AG04450 (cell line): ENCODE data around the gene SLC25A23. TPM values are rescaled to one million over a fixed set of nuclear protein-coding genes. Genes with fewer than 3 reads are reported as not detected.

Experiments
- CTCF ChIA-PET: fragments of 300-600, 350-600 bp; formaldehyde crosslinking; extraction: SDS; loops from one replicate; lab custom pipeline; 2022; ENCODE audit warnings: antibody characterized with exemption, inconsistent platforms; lab: Charles Lee
- POLR2A ChIA-PET: fragments of 350-600 bp; formaldehyde crosslinking; extraction: SDS; loops from one replicate; lab custom pipeline; 2021; ENCODE audit warnings: antibody characterized with exemption, inconsistent platforms; lab: Yijun Ruan, JAX
- DNase-seq: peaks from one replicate; pipeline ENCODE4 v3.0.0-alpha.2; 2011; ENCODE audit warnings: low read depth, low spot score
- H3K27ac ChIP-seq: one replicate; pipeline ENCODE4 v1.5.1; 2012; ENCODE audit warnings: low read depth, low read length, control low read depth
- H3K27me3 ChIP-seq: one replicate; pipeline ENCODE4 v1.6.0; 2012; ENCODE audit warnings: low read length; ENCODE audit not compliant: control insufficient read depth, insufficient read depth
- H3K4me3 ChIP-seq: 2 replicates; pipeline ENCODE4 v1.5.1; 2011; ENCODE audit warnings: mild to moderate bottlenecking, low read depth, low read length, control low read depth
- H3K9me3 ChIP-seq: 2 replicates; pipeline ENCODE4 v1.5.1; 2012; ENCODE audit warnings: low read length; ENCODE audit not compliant: control insufficient read depth, insufficient read depth
- CTCF ChIP-seq: IDR thresholded peaks from 2 replicates; pipeline ENCODE4 v1.5.1; 2011; ENCODE audit warnings: low read depth, low read length, control low read depth, inconsistent platforms
- polyA plus RNA-seq: library from polyadenylated mRNA; depleted of rRNA; stranded (reverse); fragments of >200 nt; gene quantifications from 2 replicates; pipeline ENCODE4 v1.2.3, GENCODE V29; 2011

Gene SLC25A23
- polyA plus RNA-seq, 1 experiment, result 8.0 TPM

GRCh38 chr19:6413291-6413690, 46.3 kb downstream of the SLC25A23 start:
- DNase-seq, result no peak
- POLR2A ChIA-PET, result no interaction called here
- no peak for TF ChIP-seq CTCF
- H3K9me3 ChIP-seq, result no peaks in the 10 kb centered on the region; the same call in 1 of the 2 replicates
- H3K4me3 ChIP-seq, result no peak overlapping the region
- no peak overlapping the region for H3K27ac ChIP-seq
- CTCF ChIA-PET, result no interaction called here
- no peaks in the 10 kb centered on the region for H3K27me3 ChIP-seq

- POLR2A ChIA-PET, result interaction anchor here (0.6 kb wide), 1 partner anchor 12 kb away, joined by 3 read pairs; the partner anchor contains the start of gene KHSRP
- no peak for DNase-seq
Observed at GRCh38 chr19:6412447-6413091, 47.0 kb downstream of the SLC25A23 start.

GRCh38 chr19:6412061-6412446, 47.5 kb downstream of the SLC25A23 start:
- ChIA-PET CTCF (no interaction called here), POLR2A (interaction anchor here (0.6 kb wide), 1 partner anchor 13 kb away, joined by 3 read pairs; the partner anchor contains the start of gene KHSRP)

More at GRCh38 chr19:6412447-6413091, 47.0 kb downstream of the SLC25A23 start:
- CTCF ChIA-PET, result no interaction called here
- Histone ChIP-seq H3K27me3 (no peaks in the 10 kb centered on the region), H3K9me3 (no peaks in the 10 kb centered on the region; the same call in 1 of the 2 replicates), H3K4me3 (no peak overlapping the region), H3K27ac (no peak overlapping the region)
- peak; percentile 53 for TF ChIP-seq CTCF

GRCh38 chr19:6409346-6409745, 50.2 kb downstream of the SLC25A23 start:
- TF ChIP-seq CTCF, result no peak
- CTCF ChIA-PET, result no interaction called here
- POLR2A ChIA-PET, result interaction anchor here (1.5 kb wide), 1 partner anchor 31 kb away, joined by 3 read pairs; no protein-coding TSS in a partner anchor
- Histone ChIP-seq H3K9me3 (no peaks in the 10 kb centered on the region; the same call in 1 of the 2 replicates), H3K4me3 (no peak overlapping the region), H3K27me3 (no peaks in the 10 kb centered on the region), H3K27ac (no peak overlapping the region)
- DNase-seq, result no peak

More at GRCh38 chr19:6412061-6412446, 47.5 kb downstream of the SLC25A23 start:
- Histone ChIP-seq H3K27me3 (no peaks in the 10 kb centered on the region), H3K4me3 (no peak overlapping the region), H3K9me3 (no peaks in the 10 kb centered on the region; the same call in 1 of the 2 replicates), H3K27ac (no peak overlapping the region)
- DNase-seq, result no peak
- no peak for TF ChIP-seq CTCF

GRCh38 chr19:6406401-6406800, 53.2 kb downstream of the SLC25A23 start:
- no peak for TF ChIP-seq CTCF
- no peak for DNase-seq
- no peak overlapping the region for H3K4me3 ChIP-seq
- ChIA-PET CTCF (no interaction called here), POLR2A (no interaction called here)
- H3K27ac ChIP-seq, result no peak overlapping the region
- H3K27me3 ChIP-seq, result no peaks in the 10 kb centered on the region
- no peaks in the 10 kb centered on the region for H3K9me3 ChIP-seq
